NCI-H510A (cell line): ENCODE measurements around the gene C1QTNF3.
"Not testable (repeated sequence)": the region's sequence is repeated elsewhere in the genome, so short reads cannot be mapped to it uniquely, and the experiment has no call there.

ENCODE experiments used
- DNase-seq: peaks from one replicate; lab custom pipeline; 2025; lab: John Stamatoyannopoulos, UW

C1QTNF3 gene

GRCh38 chr5:34022121-34022705 is 20.8 kb downstream of the C1QTNF3 start:
- DNase-seq: no peak

- DNase-seq: no peak
These were observed 21.7 kb downstream of the C1QTNF3 start for GRCh38 chr5:34021334-34021733.

- no peak for DNase-seq
These were observed 22.3 kb downstream of the C1QTNF3 start for GRCh38 chr5:34020726-34021125.

GRCh38 chr5:34017254-34017653 is 25.8 kb downstream of the C1QTNF3 start:
- DNase-seq: no peak

- no peak for DNase-seq
These were observed 26.3 kb downstream of the C1QTNF3 start for GRCh38 chr5:34016750-34017149.

- DNase-seq: no peak
These were observed 26.8 kb downstream of the C1QTNF3 start for GRCh38 chr5:34016222-34016621.

- no peak for DNase-seq
These were observed 27.7 kb downstream of the C1QTNF3 start for GRCh38 chr5:34015120-34015822.

- DNase-seq: no peak
These were observed 28.4 kb downstream of the C1QTNF3 start for GRCh38 chr5:34014626-34015025.

- DNase-seq: no peak
These were observed 29.5 kb downstream of the C1QTNF3 start for GRCh38 chr5:34013547-34013946.

- DNase-seq: no peak
These were observed 30.2 kb downstream of the C1QTNF3 start for GRCh38 chr5:34012791-34013190.

- no peak for DNase-seq
These were observed 31.5 kb downstream of the C1QTNF3 start for GRCh38 chr5:34011536-34011935.

GRCh38 chr5:34010146-34010545 is 32.9 kb downstream of the C1QTNF3 start:
- not testable (repeated sequence) for DNase-seq

- DNase-seq: no peak
These were observed 33.4 kb downstream of the C1QTNF3 start for GRCh38 chr5:34009610-34010009.

GRCh38 chr5:34008802-34009201 is 34.2 kb downstream of the C1QTNF3 start:
- no peak for DNase-seq

- peak; percentile 93 for DNase-seq
These were observed 35.1 kb downstream of the C1QTNF3 start, which contains the start of gene AMACR for GRCh38 chr5:34007621-34008600. Gene AMACR, minus strand, starts transcription at chr5:34008050. Its CDS starts 31 bp downstream, at chr5:34008019.

GRCh38 chr5:34007201-34007620 is 35.8 kb downstream of the C1QTNF3 start:
- no peak for DNase-seq

- no peak for DNase-seq
These were observed 37.3 kb downstream of the C1QTNF3 start for GRCh38 chr5:34005681-34006080.

- no peak for DNase-seq
These were observed 37.8 kb downstream of the C1QTNF3 start for GRCh38 chr5:34005211-34005610.

- DNase-seq: no peak
These were observed 39.1 kb downstream of the C1QTNF3 start for GRCh38 chr5:34003941-34004340.

GRCh38 chr5:34002629-34003328 is 40.2 kb downstream of the C1QTNF3 start:
- DNase-seq: no peak

GRCh38 chr5:34001241-34001841 is 41.7 kb downstream of the C1QTNF3 start:
- peak; percentile 94 for DNase-seq
